Glutamatergic neuron (in vitro differentiated cells): ENCODE data around the gene TTBK1. TPM values are rescaled to one million over a fixed set of nuclear protein-coding genes. Genes with fewer than 3 reads are reported as not detected.

Experiments used
- DNase-seq: peaks from one replicate; pipeline ENCODE4 v3.0.0; 2022
- H3K27ac Mint-ChIP-seq: one replicate; pipeline ENCODE4 v1.8.0; 2020; ENCODE audit warnings: mild to moderate bottlenecking, mixed read lengths, inconsistent platforms; ENCODE audit not compliant: unreplicated experiment
- H3K27me3 Mint-ChIP-seq: one replicate; pipeline ENCODE4 v1.8.0; 2020; ENCODE audit warnings: mild to moderate bottlenecking, moderate library complexity, mixed read lengths, inconsistent platforms; ENCODE audit not compliant: unreplicated experiment
- H3K36me3 Mint-ChIP-seq: one replicate; pipeline ENCODE4 v1.8.0; 2020; ENCODE audit warnings: mild to moderate bottlenecking, mixed read lengths, inconsistent platforms; ENCODE audit not compliant: unreplicated experiment
- H3K4me1 Mint-ChIP-seq: one replicate; pipeline ENCODE4 v1.8.0; 2020; ENCODE audit warnings: mild to moderate bottlenecking, low read depth, mixed read lengths, inconsistent platforms; ENCODE audit not compliant: unreplicated experiment
- H3K4me3 Mint-ChIP-seq: one replicate; pipeline ENCODE4 v1.8.0; 2020; ENCODE audit warnings: mild to moderate bottlenecking, mixed read lengths, inconsistent platforms; ENCODE audit not compliant: unreplicated experiment
- H3K9me3 Mint-ChIP-seq: one replicate; pipeline ENCODE4 v1.8.0; 2020; ENCODE audit warnings: mild to moderate bottlenecking, moderate library complexity, mixed read lengths, inconsistent platforms; ENCODE audit not compliant: unreplicated experiment
- long read RNA-seq: library from polyadenylated mRNA; unstranded; transcript quantifications from one replicate; pipeline ENCODE4 v2.0.0, GENCODE V29; 2020; ENCODE audit not compliant: unreplicated experiment
- total RNA-seq: library from RNA; stranded (reverse); fragmentation: NEBNext Ultra II Directional; extraction: Animal tissue kit (Norgen Biotek cat#: 25700); gene quantifications from one replicate; pipeline ENCODE4 v1.2.1, GENCODE V29; 2021; ENCODE audit not compliant: unreplicated experiment
- TF ChIP-seq, protein P1 (sequence below): fragments of 200-600 bp; sonication (generic); IDR thresholded peaks from one replicate; pipeline ENCODE4 v1.5.0; 2021; ENCODE audit not compliant: partially characterized antibody, unreplicated experiment

TTBK1 gene
- 47.3 TPM for total RNA-seq
- long read RNA-seq, partial matches to known transcripts: 0 of 3 reads
- long read RNA-seq, other reads (novel, unspliced or antisense): 3 of 3 reads

DNA sequence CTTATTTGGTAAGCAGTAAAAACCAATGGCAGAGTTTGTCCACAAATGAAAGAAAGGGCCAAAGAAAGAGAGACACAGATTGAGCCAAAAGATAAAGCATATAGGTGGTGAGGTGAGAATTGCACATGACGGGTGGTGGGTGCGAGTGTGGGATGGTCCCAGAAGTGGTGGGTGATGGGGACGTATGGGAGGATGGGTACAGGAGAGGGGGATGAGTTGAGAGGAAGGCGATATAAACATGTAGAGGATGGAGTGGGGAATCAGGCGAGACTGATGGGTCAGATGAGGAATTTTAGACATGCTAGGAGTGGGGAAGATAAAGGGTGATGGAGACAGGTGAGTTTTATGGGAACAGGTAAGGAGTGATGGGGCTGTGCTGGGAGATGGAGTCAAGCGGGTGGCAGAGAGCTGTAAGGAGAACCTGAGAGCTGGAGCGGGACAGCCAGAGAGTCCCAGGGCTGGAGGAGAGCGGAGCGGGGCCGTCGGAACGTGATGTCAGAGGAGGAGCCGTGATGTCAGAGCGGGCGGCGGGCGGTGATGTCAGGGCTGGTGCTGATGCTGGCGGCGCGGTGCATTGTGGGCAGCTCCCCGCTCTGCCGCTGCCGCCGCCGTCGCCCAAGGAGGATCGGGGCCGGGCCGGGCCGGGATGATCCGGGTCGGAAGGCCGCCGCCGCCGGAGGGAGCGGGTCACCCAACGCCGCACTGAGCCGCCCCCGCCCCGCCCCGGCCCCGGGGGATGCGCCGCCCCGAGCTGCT lies at the start of gene TTBK1:
Gene TTBK1 (plus strand): TSS at position 574 of the 756 bp plus-strand sequence. CDS start 3,180 bp downstream, outside the sequence.
- Mint-ChIP-seq H3K27me3 (peaks cover 21% of the 10 kb centered on the region), H3K36me3 (no peaks in the 10 kb centered on the region), H3K4me1 (peaks cover 2% of the 10 kb centered on the region), H3K4me3 (no peak within 1 kb of the TSS), H3K9me3 (no peaks in the 10 kb centered on the region), H3K27ac (no peak within 1 kb of the TSS)
- peak; percentile 87 for DNase-seq
- TF ChIP-seq, protein P1, sequence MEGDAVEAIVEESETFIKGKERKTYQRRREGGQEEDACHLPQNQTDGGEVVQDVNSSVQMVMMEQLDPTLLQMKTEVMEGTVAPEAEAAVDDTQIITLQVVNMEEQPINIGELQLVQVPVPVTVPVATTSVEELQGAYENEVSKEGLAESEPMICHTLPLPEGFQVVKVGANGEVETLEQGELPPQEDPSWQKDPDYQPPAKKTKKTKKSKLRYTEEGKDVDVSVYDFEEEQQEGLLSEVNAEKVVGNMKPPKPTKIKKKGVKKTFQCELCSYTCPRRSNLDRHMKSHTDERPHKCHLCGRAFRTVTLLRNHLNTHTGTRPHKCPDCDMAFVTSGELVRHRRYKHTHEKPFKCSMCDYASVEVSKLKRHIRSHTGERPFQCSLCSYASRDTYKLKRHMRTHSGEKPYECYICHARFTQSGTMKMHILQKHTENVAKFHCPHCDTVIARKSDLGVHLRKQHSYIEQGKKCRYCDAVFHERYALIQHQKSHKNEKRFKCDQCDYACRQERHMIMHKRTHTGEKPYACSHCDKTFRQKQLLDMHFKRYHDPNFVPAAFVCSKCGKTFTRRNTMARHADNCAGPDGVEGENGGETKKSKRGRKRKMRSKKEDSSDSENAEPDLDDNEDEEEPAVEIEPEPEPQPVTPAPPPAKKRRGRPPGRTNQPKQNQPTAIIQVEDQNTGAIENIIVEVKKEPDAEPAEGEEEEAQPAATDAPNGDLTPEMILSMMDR: no peak

DNA sequence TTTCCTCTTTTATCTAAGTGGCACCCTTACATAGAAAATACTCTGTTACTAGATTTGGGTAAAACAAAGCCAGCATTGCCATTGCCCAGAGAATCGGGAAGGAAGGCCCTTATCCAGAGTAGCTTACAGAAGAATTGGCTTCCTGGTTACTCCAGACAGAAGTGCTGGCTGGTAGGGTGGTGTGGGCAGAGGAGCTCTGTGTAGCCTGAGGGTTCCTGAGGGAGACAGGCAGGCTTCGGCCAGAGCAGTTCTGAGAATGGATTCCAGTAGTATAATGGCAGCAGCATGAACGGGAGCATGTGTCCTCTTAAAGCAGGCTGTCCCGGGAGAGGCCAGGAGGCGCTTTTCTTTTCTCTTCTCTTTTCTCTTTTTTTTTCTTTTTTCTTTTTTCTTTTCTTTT lies 49.4 kb upstream of the TTBK1 start:
- peak; percentile 36 for DNase-seq
- no peak overlapping the region for H3K4me3 Mint-ChIP-seq
- no peak overlapping the region for H3K27ac Mint-ChIP-seq
- no peaks in the 10 kb centered on the region for H3K27me3 Mint-ChIP-seq
- TF ChIP-seq, protein P1: no peak
- H3K4me1 Mint-ChIP-seq: peaks cover 12% of the 10 kb centered on the region
- no peaks in the 10 kb centered on the region for H3K36me3 Mint-ChIP-seq
- peaks cover 3% of the 10 kb centered on the region for H3K9me3 Mint-ChIP-seq

DNA sequence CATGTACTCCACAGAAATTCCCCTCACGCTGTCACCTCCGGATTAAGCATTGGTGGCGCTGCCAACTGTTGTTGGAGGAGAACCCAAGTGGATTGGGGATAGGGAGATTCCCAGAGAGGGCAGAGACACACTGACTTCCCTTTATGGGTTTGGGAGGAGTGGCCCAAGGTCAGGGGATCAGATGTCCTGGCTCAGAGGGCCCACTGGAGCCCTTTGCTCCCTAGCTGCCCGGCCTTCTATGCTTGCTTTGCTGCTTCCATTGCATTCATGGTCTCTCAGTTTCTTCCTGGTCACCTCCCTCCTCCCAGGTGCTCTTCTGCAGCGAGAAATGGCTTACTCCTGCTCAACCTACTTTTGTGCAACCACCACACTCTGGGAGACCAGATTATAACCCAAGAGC lies 46.9 kb upstream of the TTBK1 start:
- H3K27me3 Mint-ChIP-seq: no peaks in the 10 kb centered on the region
- peaks cover 4% of the 10 kb centered on the region for H3K36me3 Mint-ChIP-seq
- no peak overlapping the region for H3K27ac Mint-ChIP-seq
- H3K9me3 Mint-ChIP-seq: peaks cover 3% of the 10 kb centered on the region
- peaks cover 12% of the 10 kb centered on the region for H3K4me1 Mint-ChIP-seq
- TF ChIP-seq, protein P1: no peak
- no peak overlapping the region for H3K4me3 Mint-ChIP-seq
- no peak for DNase-seq

DNA sequence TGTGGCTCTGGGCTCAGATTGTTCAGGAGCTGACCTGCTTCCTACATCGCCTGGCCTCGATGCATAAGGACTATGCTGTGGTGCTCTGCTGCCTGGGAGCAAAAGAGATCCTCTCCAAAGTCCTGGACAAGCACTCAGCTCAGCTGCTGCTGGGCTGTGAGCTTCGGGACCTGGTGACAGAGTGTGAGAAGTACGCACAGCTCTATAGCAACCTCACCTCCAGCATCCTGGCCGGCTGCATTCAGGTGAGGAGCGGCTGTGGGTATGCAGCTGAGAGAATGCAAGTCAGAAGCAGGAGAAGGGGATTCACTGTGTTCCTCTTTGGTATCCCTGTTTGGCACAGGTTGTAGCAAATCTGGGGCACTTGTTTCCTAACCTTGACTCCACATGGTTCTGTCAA lies 43.4 kb upstream of the TTBK1 start:
- Mint-ChIP-seq H3K27ac (no peak overlapping the region), H3K4me3 (no peak overlapping the region), H3K9me3 (peaks cover 6% of the 10 kb centered on the region), H3K36me3 (peaks cover 10% of the 10 kb centered on the region), H3K27me3 (no peaks in the 10 kb centered on the region), H3K4me1 (peaks cover 3% of the 10 kb centered on the region)
- no peak for DNase-seq
- TF ChIP-seq, protein P1: no peak

DNA sequence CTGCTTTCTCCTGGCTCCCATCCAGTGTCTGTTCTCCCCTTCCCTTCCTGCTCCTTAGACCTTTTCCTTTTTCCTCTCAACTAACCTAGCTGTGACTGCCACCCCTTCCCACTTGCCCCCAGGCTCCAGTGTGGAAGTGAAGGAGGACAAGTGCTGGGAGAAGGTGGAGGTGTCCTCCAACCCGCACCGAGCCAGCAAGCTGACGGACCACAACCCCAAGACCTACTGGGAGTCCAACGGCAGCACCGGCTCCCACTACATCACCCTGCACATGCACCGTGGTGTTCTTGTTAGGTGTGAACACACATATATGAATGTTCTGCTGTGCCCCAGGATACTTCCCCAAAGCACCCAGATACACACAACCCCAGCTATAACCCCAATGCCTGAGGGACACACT lies 42.7 kb upstream of the TTBK1 start:
- Mint-ChIP-seq H3K27me3 (no peaks in the 10 kb centered on the region), H3K4me1 (peaks cover 3% of the 10 kb centered on the region), H3K4me3 (no peak overlapping the region), H3K9me3 (peaks cover 2% of the 10 kb centered on the region), H3K27ac (no peak overlapping the region), H3K36me3 (peaks cover 10% of the 10 kb centered on the region)
- no peak for DNase-seq
- TF ChIP-seq, protein P1: no peak
